GM19397 (cell line): Measurements from ENCODE around the gene PDGFA.
"Not testable (repeated sequence)": the region's sequence is repeated elsewhere in the genome, so short reads cannot be mapped to it uniquely, and the experiment has no call there.

ENCODE experiments used
- ATAC-seq: cut with Tn5 transposase; IDR thresholded peaks from one replicate; pipeline ENCODE4 v1.9.1; 2021; ENCODE audit warnings: mild to moderate bottlenecking, moderate library complexity; ENCODE audit not compliant: unreplicated experiment

Gene PDGFA

GRCh38 chr7:552151-552867 is 32.7 kb upstream of the PDGFA start:
- not testable (repeated sequence) for ATAC-seq

- ATAC-seq = not testable (repeated sequence)
Observed at GRCh38 chr7:551615-551970, 31.9 kb upstream of the PDGFA start.

GRCh38 chr7:550881-551614 is 31.4 kb upstream of the PDGFA start:
- ATAC-seq = no peak

- ATAC-seq = no peak
Observed at GRCh38 chr7:549891-550625, 30.4 kb upstream of the PDGFA start.

- ATAC-seq = no peak
Observed at GRCh38 chr7:549066-549890, 29.6 kb upstream of the PDGFA start.

- ATAC-seq = no peak
Observed at GRCh38 chr7:548401-548800, 28.8 kb upstream of the PDGFA start.

DNA sequence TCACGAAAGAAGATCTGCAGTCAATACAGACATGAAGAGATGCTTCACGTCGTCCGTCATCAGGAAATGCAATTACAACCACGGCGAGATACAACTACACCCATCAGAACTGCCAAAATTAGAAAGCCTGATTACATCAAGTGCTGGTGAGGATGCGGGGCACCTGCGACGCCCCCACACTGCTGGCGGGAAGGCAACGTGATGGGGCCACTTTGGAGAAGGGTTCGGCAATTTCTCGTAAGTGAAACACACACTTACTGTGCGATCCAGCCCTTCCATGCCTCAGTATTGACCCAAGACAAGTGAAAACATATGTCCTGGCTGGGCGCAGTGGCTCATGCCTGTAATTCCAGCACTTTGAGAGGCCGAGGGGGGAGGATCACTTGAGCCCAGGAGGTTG is 25.8 kb upstream of the PDGFA start:
- no peak for ATAC-seq

DNA sequence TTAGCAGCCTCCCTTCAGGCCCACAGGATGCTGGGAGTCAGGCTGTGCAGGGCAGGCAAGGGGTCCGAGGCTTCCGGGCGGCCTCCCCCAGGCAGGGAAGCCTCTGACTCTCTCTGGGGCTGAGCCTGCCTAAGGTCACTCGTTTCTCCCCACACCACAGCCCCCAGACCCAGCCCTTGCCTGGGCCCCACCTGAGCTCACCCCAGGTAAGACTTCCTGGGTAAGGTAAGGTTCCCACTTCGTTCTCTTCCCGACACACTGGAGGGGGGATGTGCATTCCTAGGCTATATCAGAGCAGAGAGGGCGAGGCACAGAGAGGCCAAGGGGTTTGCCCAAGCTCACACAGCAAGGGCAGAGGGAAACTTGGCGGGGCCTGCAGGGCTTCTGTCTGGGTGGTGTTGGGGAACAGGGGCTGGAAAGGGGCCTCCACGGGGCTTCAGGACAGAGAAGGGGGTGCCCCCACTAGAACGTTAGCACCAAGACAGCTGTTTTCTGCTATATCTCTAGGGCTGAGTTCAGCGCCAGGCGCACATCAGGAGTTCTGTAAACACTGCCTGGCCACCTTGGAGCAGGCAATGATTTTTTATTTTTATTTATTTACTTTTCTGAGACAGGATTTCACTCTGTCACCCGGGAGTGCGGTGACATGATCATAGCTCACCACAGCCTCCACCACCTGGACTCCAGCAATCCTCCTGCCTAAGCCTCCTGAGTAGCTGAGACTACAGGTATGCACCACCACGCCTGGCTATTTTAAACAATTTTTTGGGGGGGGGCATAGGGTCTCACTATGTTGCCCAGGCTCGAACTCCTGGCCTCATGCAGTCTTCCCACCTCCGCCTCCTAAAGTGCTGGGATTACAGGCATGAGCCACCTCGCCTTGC is 24.9 kb upstream of the PDGFA start:
- no peak for ATAC-seq

DNA sequence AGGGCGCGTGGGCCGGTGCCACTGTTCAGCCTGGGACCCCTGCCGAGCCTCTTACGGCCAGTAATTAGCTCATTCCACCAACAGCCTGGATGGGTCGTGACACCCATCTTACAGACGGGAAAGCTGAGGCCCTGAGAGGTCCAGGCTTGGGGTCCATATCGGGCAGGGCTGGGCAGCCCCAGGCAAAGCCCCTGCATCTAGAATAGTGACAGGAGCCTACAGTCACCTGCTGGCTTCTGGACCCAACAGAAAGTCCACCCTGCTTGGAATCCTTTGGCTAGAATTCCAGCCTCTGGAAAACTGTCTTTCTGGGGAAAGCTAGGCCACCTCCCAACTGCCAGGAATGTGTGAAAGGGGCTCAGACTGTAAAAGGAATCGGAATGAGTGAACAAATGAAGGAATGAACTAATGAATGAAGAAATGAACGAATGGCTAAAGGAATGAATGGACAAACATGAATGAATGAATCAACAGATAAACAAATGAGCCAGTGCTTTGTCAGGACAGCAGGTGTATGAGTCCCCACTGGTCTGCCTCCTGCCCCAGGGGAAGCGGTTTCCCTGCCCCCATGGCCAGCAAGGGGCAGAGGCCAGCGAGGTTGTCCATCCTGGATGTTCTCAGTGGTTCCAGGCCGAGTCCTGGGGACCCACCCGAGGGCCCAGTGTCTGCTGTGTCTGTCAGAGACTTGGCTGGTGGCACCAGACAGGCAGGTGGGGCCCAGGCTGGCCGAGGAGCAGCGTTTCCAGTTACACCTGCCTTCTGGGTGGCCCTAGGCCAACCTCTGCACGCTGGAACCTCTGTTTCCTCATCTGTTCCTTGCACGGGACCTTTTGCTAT is 24.1 kb upstream of the PDGFA start:
- no peak for ATAC-seq

- no peak for ATAC-seq
Observed at GRCh38 chr7:542713-543500, 23.3 kb upstream of the PDGFA start.

DNA sequence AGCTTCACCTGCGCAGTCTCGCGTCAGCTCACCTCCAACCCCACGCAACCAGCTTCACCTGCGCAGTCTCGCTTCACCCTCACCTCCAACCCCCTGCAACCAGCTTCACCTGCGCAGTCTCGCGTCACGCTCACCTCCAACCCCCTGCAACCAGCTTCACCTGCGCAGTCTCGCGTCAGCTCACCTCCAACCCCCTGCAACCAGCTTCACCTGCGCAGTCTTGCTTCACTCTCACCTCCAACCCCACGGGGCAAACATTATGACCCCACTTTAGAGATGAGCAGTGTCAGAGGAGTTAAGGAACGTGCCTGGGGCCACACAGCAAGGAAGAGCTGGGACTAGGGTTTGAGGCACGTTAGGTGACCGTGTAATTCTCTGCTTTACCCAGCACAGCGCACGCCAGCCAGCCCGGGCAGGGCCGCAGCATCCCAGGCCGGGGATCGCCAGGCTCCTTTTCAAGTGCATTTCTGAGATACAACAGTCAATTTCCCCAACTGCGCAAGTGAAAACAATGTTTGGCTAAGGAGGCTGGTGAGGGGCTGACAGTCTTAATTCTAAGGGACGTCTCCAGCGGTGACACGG is 22.6 kb upstream of the PDGFA start:
- no peak for ATAC-seq

- no peak for ATAC-seq
Observed at GRCh38 chr7:541661-542060, 22.0 kb upstream of the PDGFA start.

DNA sequence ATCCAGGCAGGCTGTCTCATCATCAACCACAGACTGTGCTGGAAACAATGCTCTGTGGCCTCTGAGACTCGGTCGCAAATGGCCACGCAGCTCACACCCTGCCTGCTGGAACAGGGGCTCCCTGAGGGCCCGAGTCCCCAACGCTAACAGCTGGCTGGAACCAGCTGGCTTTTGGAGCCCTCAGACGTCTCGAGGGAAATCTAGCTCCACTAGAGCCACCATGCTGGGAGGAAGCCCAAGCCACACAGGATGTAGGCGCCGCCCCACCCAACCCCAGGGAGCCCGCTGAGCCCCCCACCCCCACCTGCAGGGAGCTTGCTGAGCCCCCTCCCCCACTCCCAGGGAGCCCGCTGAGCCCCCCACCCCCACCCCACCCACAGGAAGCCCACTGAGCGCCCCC is 21.4 kb upstream of the PDGFA start:
- no peak for ATAC-seq

DNA sequence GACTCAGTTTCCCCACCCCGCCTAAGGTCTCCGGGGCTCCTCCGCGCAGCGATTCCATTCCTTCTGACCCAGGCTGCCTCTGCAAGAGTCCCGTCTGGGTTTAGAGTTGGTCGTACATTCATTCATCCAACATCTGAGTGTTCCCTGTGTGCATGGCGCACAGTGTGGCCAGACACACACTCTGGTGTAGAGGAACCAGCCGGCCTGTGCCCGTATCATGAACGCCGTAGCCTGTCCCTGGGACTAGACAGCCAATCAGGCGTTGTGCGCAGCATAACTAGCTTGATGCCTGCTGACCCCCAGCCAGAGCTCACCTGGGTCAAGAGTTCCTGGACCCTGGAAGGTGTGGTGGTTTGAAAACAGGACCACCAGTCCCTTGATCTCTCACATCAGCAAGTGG is 20.9 kb upstream of the PDGFA start:
- no peak for ATAC-seq

DNA sequence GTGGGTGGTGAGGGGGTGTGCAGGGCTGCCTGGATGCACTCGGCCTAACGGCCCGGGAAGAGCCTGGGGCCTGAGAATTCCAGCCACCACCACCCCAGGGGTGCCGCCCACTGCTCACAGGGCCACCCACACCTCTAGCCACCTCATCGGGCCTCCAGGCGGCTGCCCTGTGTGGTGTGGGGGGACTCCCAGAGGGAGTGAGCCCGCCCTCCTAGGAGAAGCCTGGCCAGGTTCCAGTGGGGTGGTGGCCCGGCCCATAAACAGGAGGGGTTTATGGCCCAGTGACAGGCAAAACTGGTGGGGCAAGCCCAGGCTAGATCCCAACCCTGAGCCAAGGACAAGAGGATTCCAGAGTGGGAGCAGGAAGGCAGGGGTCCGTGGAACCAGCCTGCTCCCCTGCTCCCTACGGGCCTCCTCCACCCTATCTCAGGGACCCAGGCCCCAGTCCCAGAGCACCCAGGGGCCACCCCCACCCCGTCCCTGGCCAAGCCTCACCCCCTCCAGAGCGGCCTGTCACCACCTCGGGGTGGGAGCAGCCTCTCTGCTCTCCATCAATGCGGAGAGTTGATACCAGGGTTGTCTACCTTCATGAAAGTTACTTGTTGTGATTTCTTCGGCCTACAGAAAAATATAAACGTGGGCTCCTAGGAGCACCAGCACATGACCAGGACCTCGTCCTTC is 20.2 kb upstream of the PDGFA start:
- no peak for ATAC-seq

- no peak for ATAC-seq
Observed at GRCh38 chr7:538764-539685, 19.4 kb upstream of the PDGFA start.
